B cell (primary cell): ENCODE results near the gene AKAP9. TPM values are rescaled to one million over a fixed set of nuclear protein-coding genes. Genes with fewer than 3 reads are reported as not detected.

ENCODE experiments used
- ATAC-seq: fragments of 200-7000 bp; cut with Tn5 transposase; one replicate; pipeline ENCODE4 v1.10.0; 2021; ENCODE audit warnings: low read depth, mild to moderate bottlenecking, moderate number of reproducible peaks, moderate library complexity
- CTCF ChIA-PET: fragments of 350-600 bp; sonication (Branson Sonifier 250); formaldehyde crosslinking; loops from one replicate; lab custom pipeline; 2021; ENCODE audit warnings: antibody characterized with exemption, inconsistent platforms; lab: Charles Lee
- POLR2A ChIA-PET: fragments of 350-600 bp; sonication (Branson Sonifier 250); formaldehyde crosslinking; loops from one replicate; lab custom pipeline; 2021; ENCODE audit warnings: antibody characterized with exemption; lab: Charles Lee
- DNase-seq: peaks from one replicate; pipeline ENCODE4 v3.0.0; 2013
- H2AFZ ChIP-seq: 2 replicates; pipeline ENCODE4 v1.6.1; 2012; ENCODE audit warnings: mild to moderate bottlenecking, low read depth, low read length; ENCODE audit not compliant: insufficient read depth, poor library complexity, severe bottlenecking
- H3K27ac ChIP-seq, 2 donors: 1 replicate in 1 of 2; 2 replicates in 1 of 2; pipeline ENCODE4 v1.5.1; 2012 to 2013; ENCODE audit warnings: low read length in 2 of 2, mild to moderate bottlenecking in 2 of 2, moderate library complexity in 1 of 2
- H3K27me3 ChIP-seq, 4 experiments: fragments of 200-600 bp in 1 of 4; sonication (generic) in 1 of 4; replicated peaks in 1 of 4; 1 replicate in 2 of 4; 2 replicates in 2 of 4; pipeline versions ENCODE4 v1.6.1 to v1.7.0; 2013 to 2016; ENCODE audit warnings: low read length in 3 of 4, mild to moderate bottlenecking in 2 of 4, mixed read lengths in 1 of 4, moderate library complexity in 1 of 4; ENCODE audit not compliant: insufficient read depth in 4 of 4, control insufficient read depth in 3 of 4; ENCODE audit errors: control extremely low read depth in 1 of 4
- H3K36me3 ChIP-seq, 2 experiments: replicated peaks in 1 of 2; 1 replicate in 1 of 2; 2 replicates in 1 of 2; pipeline versions ENCODE4 v1.6.1 to v1.7.1; 2013; ENCODE audit warnings: low read length in 1 of 2; ENCODE audit not compliant: insufficient read depth in 2 of 2, control insufficient read depth in 1 of 2; ENCODE audit errors: control extremely low read depth in 1 of 2, extremely low read depth in 1 of 2
- H3K4me1 ChIP-seq, 2 donors: fragments of 200-600 bp in 1 of 2; sonication (generic) in 1 of 2; 1 replicate in 1 of 2; 2 replicates in 1 of 2; pipeline versions ENCODE4 v1.5.1 to v1.6.1; 2013 to 2017; ENCODE audit warnings: low read length in 2 of 2; ENCODE audit not compliant: control insufficient read depth in 2 of 2, insufficient read depth in 2 of 2
- H3K4me2 ChIP-seq: replicated peaks from 2 replicates; pipeline ENCODE3; 2012; ENCODE audit warnings: mild to moderate bottlenecking, low read depth, low read length; ENCODE audit not compliant: poor library complexity, severe bottlenecking
- H3K4me3 ChIP-seq, 5 experiments: fragments of 200-600 bp in 1 of 5; sonication (generic) in 1 of 5; 1 replicate in 3 of 5; 2 replicates in 2 of 5; pipeline versions ENCODE4 v1.5.1 to v1.7.0; 2011 to 2016; ENCODE audit warnings: low read length in 4 of 5, mild to moderate bottlenecking in 4 of 5, low read depth in 2 of 5, control low read depth in 1 of 5, moderate library complexity in 1 of 5; ENCODE audit not compliant: insufficient read depth in 1 of 5; ENCODE audit errors: control extremely low read depth in 1 of 5, extremely low read depth in 1 of 5
- H3K79me2 ChIP-seq: fragments of 200-600 bp; sonication (generic); one replicate; pipeline ENCODE4 v1.6.0; 2016; ENCODE audit warnings: low read length; ENCODE audit not compliant: control insufficient read depth, insufficient read depth
- H3K9ac ChIP-seq: fragments of 200-600 bp; sonication (generic); 2 replicates; pipeline ENCODE4 v1.6.1; 2017; ENCODE audit warnings: mild to moderate bottlenecking, low read length, moderate library complexity
- H3K9me3 ChIP-seq, 3 donors: one replicate each; pipeline versions ENCODE4 v1.6.1 to v1.7.1; 2013; ENCODE audit warnings: low read length in 2 of 3; ENCODE audit not compliant: control insufficient read depth in 2 of 3, insufficient read depth in 1 of 3; ENCODE audit errors: control extremely low read depth in 1 of 3
- H4K20me1 ChIP-seq: 2 replicates; pipeline ENCODE4 v1.6.0; 2012; ENCODE audit warnings: mild to moderate bottlenecking, low read length; ENCODE audit not compliant: insufficient read depth, control insufficient read depth, poor library complexity, severe bottlenecking
- H3K27ac Mint-ChIP-seq: one replicate; pipeline ENCODE4 v1.8.0; 2021; ENCODE audit warnings: mixed read lengths
- H3K27me3 Mint-ChIP-seq: one replicate; pipeline ENCODE4 v1.8.0; 2021; ENCODE audit warnings: mixed read lengths
- H3K4me1 Mint-ChIP-seq: one replicate; pipeline ENCODE4 v1.8.0; 2021; ENCODE audit warnings: mixed read lengths
- H3K4me3 Mint-ChIP-seq: one replicate; pipeline ENCODE4 v1.8.0; 2021; ENCODE audit warnings: mixed read lengths
- H3K9me3 Mint-ChIP-seq: one replicate; pipeline ENCODE4 v1.8.0; 2022; ENCODE audit warnings: mixed read lengths; ENCODE audit not compliant: insufficient read depth
- EZH2 ChIP-seq: IDR thresholded peaks from 2 replicates; pipeline ENCODE4 v1.6.1; 2012; ENCODE audit warnings: borderline replicate concordance, low read depth, mild to moderate bottlenecking, moderate library complexity, low read length; ENCODE audit not compliant: insufficient read depth, poor library complexity, severe bottlenecking
- WGBS: methylation state at CpG from one replicate; pipeline ENCODE4 v1.1.5; 2013; ENCODE audit warnings: missing lambda C conversion rate; ENCODE audit not compliant: insufficient coverage; 5-methylcytosine and 5-hydroxymethylcytosine counted together
- intact Hi-C: fragments of 100-400 bp; cut with micrococcal nuclease; formaldehyde crosslinking; loops from one replicate; pipeline ENCODE4 v1.10.0; 2022
- polyA plus RNA-seq: library from polyadenylated mRNA; depleted of rRNA; stranded (reverse); fragments of >200 nt; gene quantifications from 2 replicates; pipeline ENCODE4 v1.2.3, GENCODE V29; 2012
- total RNA-seq, 2 donors: library from RNA; stranded (reverse); fragments of 120-200 nt in 1 of 2; gene quantifications; 1 replicate in 1 of 2; 2 replicates in 1 of 2; pipeline versions ENCODE4 v1.2.3 to v1.2.4, GENCODE V29; 2013 to 2022
- TF ChIP-seq, protein P1 (sequence below): fragments of 200-600 bp; IDR thresholded peaks from one replicate; pipeline ENCODE4 v1.8.0; 2022; ENCODE audit warnings: antibody characterized with exemption, mild to moderate bottlenecking

AKAP9 gene
- total and polyA plus RNA-seq, 2 donors (not counting 1 experiment from before 2014, with no cell fraction given), result 19.3 to 106 TPM

- Histone ChIP-seq H4K20me1 (no peaks in the 10 kb centered on the region), H3K4me1 (no peaks in the 10 kb centered on the region), H3K4me2 (no peak overlapping the region), H3K36me3 (no peaks in the 10 kb centered on the region), H3K9me3 (peaks cover 0 to 2% (median 0%) of the 10 kb centered on the region in 3 donors), H3K27ac (no peak overlapping the region), H3K4me3 (no peak overlapping the region), H2AFZ (no peak overlapping the region), H3K79me2 (no peaks in the 10 kb centered on the region), H3K9ac (no peak overlapping the region), H3K27me3 (no peaks in the 10 kb centered on the region)
- Mint-ChIP-seq H3K4me1 (no peaks in the 10 kb centered on the region), H3K9me3 (no peaks in the 10 kb centered on the region), H3K27ac (no peak overlapping the region), H3K4me3 (no peak overlapping the region), H3K27me3 (peaks cover 11% of the 10 kb centered on the region)
- no CpG with 5 or more reads among the region's 1 CpG for WGBS
- CTCF ChIA-PET, result no interaction called here
- POLR2A ChIA-PET, result no interaction called here
- no peak for ATAC-seq
- DNase-seq, result no peak
- no peak for TF ChIP-seq EZH2
- TF ChIP-seq, protein P1, sequence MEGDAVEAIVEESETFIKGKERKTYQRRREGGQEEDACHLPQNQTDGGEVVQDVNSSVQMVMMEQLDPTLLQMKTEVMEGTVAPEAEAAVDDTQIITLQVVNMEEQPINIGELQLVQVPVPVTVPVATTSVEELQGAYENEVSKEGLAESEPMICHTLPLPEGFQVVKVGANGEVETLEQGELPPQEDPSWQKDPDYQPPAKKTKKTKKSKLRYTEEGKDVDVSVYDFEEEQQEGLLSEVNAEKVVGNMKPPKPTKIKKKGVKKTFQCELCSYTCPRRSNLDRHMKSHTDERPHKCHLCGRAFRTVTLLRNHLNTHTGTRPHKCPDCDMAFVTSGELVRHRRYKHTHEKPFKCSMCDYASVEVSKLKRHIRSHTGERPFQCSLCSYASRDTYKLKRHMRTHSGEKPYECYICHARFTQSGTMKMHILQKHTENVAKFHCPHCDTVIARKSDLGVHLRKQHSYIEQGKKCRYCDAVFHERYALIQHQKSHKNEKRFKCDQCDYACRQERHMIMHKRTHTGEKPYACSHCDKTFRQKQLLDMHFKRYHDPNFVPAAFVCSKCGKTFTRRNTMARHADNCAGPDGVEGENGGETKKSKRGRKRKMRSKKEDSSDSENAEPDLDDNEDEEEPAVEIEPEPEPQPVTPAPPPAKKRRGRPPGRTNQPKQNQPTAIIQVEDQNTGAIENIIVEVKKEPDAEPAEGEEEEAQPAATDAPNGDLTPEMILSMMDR, result no peak
- intact Hi-C loops, result no loop called here
Observed at GRCh38 chr7:91910171-91910570, 30.5 kb upstream of the AKAP9 start.

- peaks cover 0 to 2% (median 0%) of the 10 kb centered on the region in 3 donors for H3K9me3 ChIP-seq
- no peaks in the 10 kb centered on the region for H3K4me1 Mint-ChIP-seq
- no peaks in the 10 kb centered on the region for H3K27me3 ChIP-seq
- no peak overlapping the region for H3K4me3 ChIP-seq
- no peak overlapping the region for H2AFZ ChIP-seq
- no peak for TF ChIP-seq EZH2
- TF ChIP-seq, protein P1, result no peak
- H3K4me2 ChIP-seq, result no peak overlapping the region
- H4K20me1 ChIP-seq, result no peaks in the 10 kb centered on the region
- H3K36me3 ChIP-seq, result no peaks in the 10 kb centered on the region
- H3K4me3 Mint-ChIP-seq, result no peak overlapping the region
- DNase-seq (no peak), ATAC-seq (no peak)
- intact Hi-C loops, result no loop called here
- H3K9ac ChIP-seq, result no peak overlapping the region
- ChIA-PET CTCF (no interaction called here), POLR2A (no interaction called here)
- 97% methylated on average over 4 of the region's 4 CpGs for WGBS
- H3K27ac ChIP-seq, result no peak overlapping the region
- H3K27ac Mint-ChIP-seq, result no peak overlapping the region
- H3K4me1 ChIP-seq, result no peaks in the 10 kb centered on the region
- H3K9me3 Mint-ChIP-seq, result no peaks in the 10 kb centered on the region
- no peaks in the 10 kb centered on the region for H3K79me2 ChIP-seq
- H3K27me3 Mint-ChIP-seq, result peaks cover 11% of the 10 kb centered on the region
Observed at GRCh38 chr7:91911121-91911520, 29.5 kb upstream of the AKAP9 start.
